Measurements from ENCODE around the gene PRKAG3. TPM values are rescaled to one million over a fixed set of nuclear protein-coding genes. Genes with fewer than 3 reads are reported as not detected.
"Not testable (repeated sequence)": the region's sequence is repeated elsewhere in the genome, so short reads cannot be mapped to it uniquely, and the experiment has no call there.

Gene PRKAG3
- total RNA-seq, 1 donor from 2014 or later: not detected

- DNase-seq (ENCODE audit: low read depth, low spot score): no peak
These were observed 49.7 kb downstream of the PRKAG3 start, which contains the start of gene CYP27A1 for GRCh38 chr2:218781691-218782527. Gene CYP27A1 (plus strand): TSS chr2:218782147. CDS start chr2:218782183, 36 bp downstream.

DNA sequence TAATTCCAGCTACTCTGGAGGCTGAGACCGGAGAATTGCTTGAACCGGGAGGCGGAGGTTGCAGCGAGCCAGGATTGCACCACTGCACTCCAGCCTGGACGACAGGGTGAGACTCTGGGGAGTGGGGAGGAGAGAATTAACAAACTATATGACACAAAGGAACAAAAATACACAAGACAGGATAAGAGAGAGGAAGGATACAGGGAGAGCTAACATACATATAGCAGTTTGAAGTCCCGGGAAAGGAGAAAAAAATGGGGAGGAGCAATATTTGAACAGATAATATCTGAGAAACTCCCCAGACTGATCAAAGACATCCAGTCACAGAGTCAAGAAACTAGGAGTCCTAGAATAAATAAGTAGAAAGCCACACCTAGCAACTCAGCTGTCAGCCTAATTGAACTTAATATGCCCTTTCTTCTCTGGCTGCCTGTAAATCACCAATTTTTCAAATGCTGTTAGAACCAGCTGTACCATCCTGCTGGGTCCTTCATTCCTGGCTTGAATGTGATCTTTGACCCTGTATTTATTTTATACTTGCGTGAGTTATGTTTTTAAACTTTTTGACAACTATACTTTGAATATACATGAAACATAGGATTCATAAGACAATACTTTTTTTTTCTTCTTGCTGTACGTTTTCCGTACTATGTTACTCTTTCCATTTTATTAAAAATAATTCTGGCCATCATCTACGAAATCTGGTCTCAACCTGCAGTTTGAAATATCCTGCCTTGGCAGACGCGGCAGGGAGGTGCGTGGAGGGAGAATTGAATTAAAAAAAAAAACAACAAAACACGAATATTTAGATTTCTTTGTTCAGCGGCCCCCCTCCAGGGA, 50.5 kb downstream of the PRKAG3 start:
- DNase-seq (ENCODE audit: low read depth, low spot score): no peak

GRCh38 chr2:218780046-218780445, 51.6 kb downstream of the PRKAG3 start:
- DNase-seq (ENCODE audit: low read depth, low spot score): no peak

GRCh38 chr2:218777276-218777990, 54.2 kb downstream of the PRKAG3 start:
- no peak for DNase-seq (ENCODE audit: low read depth, low spot score)

DNA sequence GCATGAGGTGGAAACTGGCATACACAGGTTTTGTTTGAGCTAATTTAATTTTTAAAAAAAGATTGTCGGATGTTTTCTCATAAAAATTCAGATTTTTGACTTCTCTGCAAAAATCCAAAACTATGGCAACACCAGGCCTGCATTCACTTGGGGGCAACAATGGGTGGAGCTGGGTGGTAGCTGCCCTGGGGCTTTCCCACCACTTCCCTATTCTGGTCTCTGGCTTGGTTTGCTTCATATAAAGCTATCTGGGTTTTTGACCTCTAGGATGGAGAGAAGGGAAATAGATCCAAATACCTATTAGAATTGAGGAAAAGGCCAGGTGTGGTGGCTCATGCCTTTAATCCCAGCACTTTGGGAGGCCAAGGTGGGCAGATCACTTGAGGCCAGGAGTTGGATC, 55.1 kb downstream of the PRKAG3 start:
- no peak for DNase-seq (ENCODE audit: low read depth, low spot score)

DNA sequence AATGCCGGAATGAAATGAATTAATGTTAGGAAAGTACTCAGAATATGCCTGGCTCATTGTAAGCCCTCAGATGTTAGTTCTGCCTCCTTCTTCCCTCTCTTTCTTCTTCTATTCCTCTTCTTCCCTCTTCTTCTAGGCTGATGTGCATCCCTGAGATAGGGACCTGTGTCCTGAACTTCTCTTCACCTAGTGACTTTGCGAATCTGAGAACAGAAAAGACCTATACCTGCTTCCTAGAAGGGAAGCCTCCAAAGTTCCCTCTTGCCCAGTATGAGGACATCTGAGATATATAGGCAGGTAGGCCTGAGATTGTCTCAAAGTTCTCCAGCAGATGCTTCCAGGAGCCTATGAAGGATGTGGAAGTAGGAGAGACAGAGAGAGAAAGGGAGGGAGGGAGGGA, 57.7 kb downstream of the PRKAG3 start:
- DNase-seq (ENCODE audit: low read depth, low spot score): no peak

- DNase-seq (ENCODE audit: low read depth, low spot score): not testable (repeated sequence)
These were observed 58.8 kb downstream of the PRKAG3 start for GRCh38 chr2:218772759-218773158.

Other genes with a start within 250 kb of the PRKAG3 start
- 1.6 and 3.0 TPM in 2 replicates for gene PLCD4, start 223.9 kb downstream of the PRKAG3 start, total RNA-seq
- 7.5 and 11.7 TPM in 2 replicates for gene ZNF142, start 172.2 kb downstream of the PRKAG3 start, total RNA-seq
- gene BCS1L, start 172.1 kb downstream of the PRKAG3 start, total RNA-seq: 33.9 and 57.8 TPM in 2 replicates
- 31.6 and 43.2 TPM in 2 replicates for gene RNF25, start 159.8 kb downstream of the PRKAG3 start, total RNA-seq
- 11.5 and 15.8 TPM in 2 replicates for gene STK36, start 159.7 kb downstream of the PRKAG3 start, total RNA-seq
- gene TTLL4, start 121.0 kb downstream of the PRKAG3 start, total RNA-seq: 6.4 and 10.0 TPM in 2 replicates
- 10.5 and 10.9 TPM in 2 replicates for gene CYP27A1, start 49.7 kb downstream of the PRKAG3 start, total RNA-seq
- not detected in 2 replicates for gene WNT6, start 28.0 kb upstream of the PRKAG3 start, total RNA-seq
- gene WNT10A, start 49.0 kb upstream of the PRKAG3 start, total RNA-seq: not detected in 2 replicates
- gene CDK5R2, start 127.9 kb upstream of the PRKAG3 start, total RNA-seq: not detected in 2 replicates
- not detected in 2 replicates for gene FEV, start 153.4 kb upstream of the PRKAG3 start, total RNA-seq
- not detected in 2 replicates for gene CRYBA2, start 161.6 kb upstream of the PRKAG3 start, total RNA-seq
- gene CFAP65, start 209.7 kb upstream of the PRKAG3 start, total RNA-seq: under 0.01 TPM in 1 of 2 replicates, not detected in the other
- under 0.01 TPM in 1 of 2 replicates, not detected in the other for gene IHH, start 229.1 kb upstream of the PRKAG3 start, total RNA-seq